ENCODE results near the gene PKNOX2.

PKNOX2 gene

DNA sequence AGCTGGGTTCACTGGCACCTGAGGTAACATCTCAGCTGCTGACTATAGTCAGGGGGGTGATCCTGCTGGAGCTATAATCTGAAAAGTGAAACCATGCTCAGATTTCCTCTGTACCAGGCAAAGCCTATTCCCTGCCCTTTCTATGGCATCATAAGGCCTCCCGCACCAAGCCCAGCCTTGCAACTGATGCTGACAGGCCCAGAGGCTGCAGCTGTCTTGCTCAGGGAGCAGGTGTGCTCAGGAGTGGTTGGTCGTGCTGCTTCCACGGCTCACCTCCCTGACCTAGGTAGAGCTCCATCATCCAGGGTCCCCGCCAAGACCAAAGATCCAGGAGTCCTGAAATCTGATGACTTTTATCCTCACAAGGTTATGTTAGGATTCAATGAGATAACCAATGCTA, 209.8 kb downstream of the PKNOX2 start:
- TF ChIP-seq EZH2phosphoT487 (IDR thresholded peaks at IDR 0.05; ENCODE audit: low read length) (no peak), EZH2 (optimal IDR thresholded peaks at IDR 0.05; ENCODE audit: low read depth, low read length) (no peak)
- TF ChIP-seq, protein P1, sequence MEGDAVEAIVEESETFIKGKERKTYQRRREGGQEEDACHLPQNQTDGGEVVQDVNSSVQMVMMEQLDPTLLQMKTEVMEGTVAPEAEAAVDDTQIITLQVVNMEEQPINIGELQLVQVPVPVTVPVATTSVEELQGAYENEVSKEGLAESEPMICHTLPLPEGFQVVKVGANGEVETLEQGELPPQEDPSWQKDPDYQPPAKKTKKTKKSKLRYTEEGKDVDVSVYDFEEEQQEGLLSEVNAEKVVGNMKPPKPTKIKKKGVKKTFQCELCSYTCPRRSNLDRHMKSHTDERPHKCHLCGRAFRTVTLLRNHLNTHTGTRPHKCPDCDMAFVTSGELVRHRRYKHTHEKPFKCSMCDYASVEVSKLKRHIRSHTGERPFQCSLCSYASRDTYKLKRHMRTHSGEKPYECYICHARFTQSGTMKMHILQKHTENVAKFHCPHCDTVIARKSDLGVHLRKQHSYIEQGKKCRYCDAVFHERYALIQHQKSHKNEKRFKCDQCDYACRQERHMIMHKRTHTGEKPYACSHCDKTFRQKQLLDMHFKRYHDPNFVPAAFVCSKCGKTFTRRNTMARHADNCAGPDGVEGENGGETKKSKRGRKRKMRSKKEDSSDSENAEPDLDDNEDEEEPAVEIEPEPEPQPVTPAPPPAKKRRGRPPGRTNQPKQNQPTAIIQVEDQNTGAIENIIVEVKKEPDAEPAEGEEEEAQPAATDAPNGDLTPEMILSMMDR (IDR thresholded peaks at IDR 0.05; ENCODE audit: low read length) = no peak

GRCh38 chr11:125375146-125375545, 210.6 kb downstream of the PKNOX2 start:
- no peak overlapping the region for H3K4me3 ChIP-seq (ENCODE audit: low read length)
- H3K36me3 ChIP-seq (replicated peaks; ENCODE audit: insufficient read depth, low read length) = no peaks in the 10 kb centered on the region
- H3K9ac ChIP-seq (ENCODE audit: low read length) = no peak overlapping the region
- DNase-seq = no peak
- H3K9me2 ChIP-seq (replicated peaks; ENCODE audit: insufficient read depth, low read length) = no peaks in the 10 kb centered on the region
- 0 out of 2 replicates have a peak, but pooled peaks cover 3% of the 10 kb centered on the region for H3K27me3 ChIP-seq (replicated peaks; ENCODE audit: insufficient read depth, low read length)
- no peaks in the 10 kb centered on the region for H4K20me1 ChIP-seq (ENCODE audit: insufficient read depth, low read length)
- no peak overlapping the region for H3K4me2 ChIP-seq (ENCODE audit: low read depth, low read length)
- TF ChIP-seq EZH2phosphoT487 (IDR thresholded peaks at IDR 0.05; ENCODE audit: low read length) (no peak), EZH2 (optimal IDR thresholded peaks at IDR 0.05; ENCODE audit: low read depth, low read length) (no peak)
- TF ChIP-seq, protein P1 (IDR thresholded peaks at IDR 0.05; ENCODE audit: low read length) = no peak
- no peaks in the 10 kb centered on the region for H3K9me3 ChIP-seq (replicated peaks; ENCODE audit: insufficient read depth, low read length)
- no peaks in the 10 kb centered on the region for H3F3A ChIP-seq (ENCODE audit: insufficient read depth, low read length)
- no peaks in the 10 kb centered on the region for H3K4me1 ChIP-seq (ENCODE audit: low read length)
- H2AFZ ChIP-seq (ENCODE audit: low read length) = no peak overlapping the region
- H3K27ac ChIP-seq (ENCODE audit: low read length) = no peak overlapping the region
- no peaks in the 10 kb centered on the region for H3K79me2 ChIP-seq (ENCODE audit: low read length)

More for the DNA sequence above, 209.8 kb downstream of the PKNOX2 start:
- Histone ChIP-seq H3K9me3 (replicated peaks; ENCODE audit: insufficient read depth, low read length) (no peaks in the 10 kb centered on the region), H3K4me3 (ENCODE audit: low read length) (no peak overlapping the region), H3K27ac (ENCODE audit: low read length) (no peak overlapping the region), H4K20me1 (ENCODE audit: insufficient read depth, low read length) (no peaks in the 10 kb centered on the region), H3F3A (ENCODE audit: insufficient read depth, low read length) (no peaks in the 10 kb centered on the region), H3K9ac (ENCODE audit: low read length) (no peak overlapping the region), H3K36me3 (replicated peaks; ENCODE audit: insufficient read depth, low read length) (no peaks in the 10 kb centered on the region), H3K4me2 (ENCODE audit: low read depth, low read length) (no peak overlapping the region), H2AFZ (ENCODE audit: low read length) (no peak overlapping the region), H3K27me3 (replicated peaks; ENCODE audit: insufficient read depth, low read length) (0 out of 2 replicates have a peak, but pooled peaks cover 3% of the 10 kb centered on the region), H3K79me2 (ENCODE audit: low read length) (no peaks in the 10 kb centered on the region), H3K9me2 (replicated peaks; ENCODE audit: insufficient read depth, low read length) (no peaks in the 10 kb centered on the region), H3K4me1 (ENCODE audit: low read length) (no peaks in the 10 kb centered on the region)
- DNase-seq = no peak

- DNase-seq = peak; percentile 42
- no peaks in the 10 kb centered on the region for H3K36me3 ChIP-seq (replicated peaks; ENCODE audit: insufficient read depth, low read length)
- no peaks in the 10 kb centered on the region for H3K79me2 ChIP-seq (ENCODE audit: low read length)
- no peak overlapping the region for H3K4me3 ChIP-seq (ENCODE audit: low read length)
- H3K9me3 ChIP-seq (replicated peaks; ENCODE audit: insufficient read depth, low read length) = no peaks in the 10 kb centered on the region
- H3K9ac ChIP-seq (ENCODE audit: low read length) = no peak overlapping the region
- H3K27ac ChIP-seq (ENCODE audit: low read length) = no peak overlapping the region
- H3K4me1 ChIP-seq (ENCODE audit: low read length) = no peaks in the 10 kb centered on the region
- TF ChIP-seq, protein P1 (IDR thresholded peaks at IDR 0.05; ENCODE audit: low read length) = no peak
- TF ChIP-seq EZH2 (optimal IDR thresholded peaks at IDR 0.05; ENCODE audit: low read depth, low read length) = no peak
- TF ChIP-seq EZH2phosphoT487 (IDR thresholded peaks at IDR 0.05; ENCODE audit: low read length) = no peak
- H2AFZ ChIP-seq (ENCODE audit: low read length) = no peak overlapping the region
- H4K20me1 ChIP-seq (ENCODE audit: insufficient read depth, low read length) = no peaks in the 10 kb centered on the region
- H3F3A ChIP-seq (ENCODE audit: insufficient read depth, low read length) = no peaks in the 10 kb centered on the region
- peak overlapping the region; percentile 16; the same call in 1 of the 2 replicates for H3K4me2 ChIP-seq (ENCODE audit: low read depth, low read length)
- no peaks in the 10 kb centered on the region for H3K9me2 ChIP-seq (replicated peaks; ENCODE audit: insufficient read depth, low read length)
- 0 out of 2 replicates have a peak, but pooled peaks cover 3% of the 10 kb centered on the region for H3K27me3 ChIP-seq (replicated peaks; ENCODE audit: insufficient read depth, low read length)
These were observed 211.6 kb downstream of the PKNOX2 start for GRCh38 chr11:125376117-125376516.
